Keratinocyte (primary cell): ENCODE data around the gene CISD3. TPM values are rescaled to one million over a fixed set of nuclear protein-coding genes. Genes with fewer than 3 reads are reported as not detected.

Experiments
- DNase-seq: peaks from one replicate; pipeline ENCODE4 v3.0.0-alpha.2; 2011; ENCODE audit warnings: low read depth, missing footprints, low spot score
- FAIRE-seq: peaks from 2 replicates; lab custom pipeline; 2011; peaks lifted over from hg19 to GRCh38; lab: Jason Lieb, UNC
- H2AFZ ChIP-seq: 2 replicates; pipeline ENCODE4 v1.6.0; 2012; ENCODE audit warnings: low read length, control low read depth, inconsistent platforms; ENCODE audit not compliant: control insufficient read depth
- H3K27ac ChIP-seq: 2 replicates; pipeline ENCODE4 v1.5.1; 2011; ENCODE audit warnings: low read length; ENCODE audit not compliant: control insufficient read depth, insufficient read depth
- H3K27me3 ChIP-seq: 3 replicates; pipeline ENCODE4 v1.6.0; 2011; ENCODE audit warnings: low read length; ENCODE audit not compliant: control insufficient read depth, insufficient read depth; ENCODE audit errors: extremely low read depth
- H3K36me3 ChIP-seq, 2 experiments: 2 replicates in 1 of 2; 3 replicates in 1 of 2; pipeline ENCODE4 v1.5.1; 2011; ENCODE audit warnings: low read length in 2 of 2, mild to moderate bottlenecking in 1 of 2; ENCODE audit not compliant: control insufficient read depth in 2 of 2, insufficient read depth in 2 of 2; ENCODE audit errors: extremely low read depth in 1 of 2
- H3K4me1 ChIP-seq: 3 replicates; pipeline ENCODE4 v1.5.1; 2011; ENCODE audit warnings: low read length; ENCODE audit not compliant: control insufficient read depth, insufficient read depth; ENCODE audit errors: extremely low read depth
- H3K4me2 ChIP-seq: 3 replicates; pipeline ENCODE4 v1.6.0; 2011; ENCODE audit warnings: low read depth, low read length; ENCODE audit not compliant: control insufficient read depth, insufficient read depth; ENCODE audit errors: extremely low read depth
- H3K4me3 ChIP-seq, 3 experiments: fragments of 200-600 bp in 1 of 3; sonication (generic) in 1 of 3; 2 replicates in 2 of 3; 3 replicates in 1 of 3; pipeline ENCODE4 v1.5.1; 2011 to 2016; ENCODE audit warnings: low read length in 3 of 3, mild to moderate bottlenecking in 3 of 3, control low read depth in 2 of 3, inconsistent platforms in 1 of 3, low read depth in 1 of 3, mixed read lengths in 1 of 3, mixed run types in 1 of 3, moderate library complexity in 1 of 3; ENCODE audit not compliant: control insufficient read depth in 2 of 3, insufficient read depth in 2 of 3; ENCODE audit errors: extremely low read depth in 1 of 3
- H3K79me2 ChIP-seq: 2 replicates; pipeline ENCODE4 v1.6.0; 2012; ENCODE audit warnings: low read length; ENCODE audit not compliant: control insufficient read depth, insufficient read depth
- H3K9ac ChIP-seq: 3 replicates; pipeline ENCODE4 v1.6.0; 2011; ENCODE audit warnings: low read length; ENCODE audit not compliant: control insufficient read depth, insufficient read depth; ENCODE audit errors: extremely low read depth
- H3K9me1 ChIP-seq: 3 replicates; pipeline ENCODE4 v1.6.0; 2011; ENCODE audit warnings: low read length; ENCODE audit not compliant: control insufficient read depth, insufficient read depth; ENCODE audit errors: extremely low read depth
- H3K9me3 ChIP-seq: 2 replicates; pipeline ENCODE4 v1.5.1; 2012; ENCODE audit warnings: low read depth, low read length; ENCODE audit not compliant: control insufficient read depth
- H4K20me1 ChIP-seq: 3 replicates; pipeline ENCODE4 v1.6.0; 2011; ENCODE audit warnings: low read length; ENCODE audit not compliant: control insufficient read depth, insufficient read depth; ENCODE audit errors: extremely low read depth
- EZH2 ChIP-seq: IDR thresholded peaks from one replicate; pipeline ENCODE4 v1.6.1; 2012; ENCODE audit warnings: inconsistent platforms, mild to moderate bottlenecking, low read length, moderate library complexity
- dilution Hi-C: fragments of 300-500 bp; cut with MboI; formaldehyde crosslinking; loops from one replicate; pipeline ENCODE4 v1.7.0; 2020; ENCODE audit warnings: low sequenced_read_pairs; ENCODE audit not compliant: extremely low pct_ligation_motif_present
- polyA plus RNA-seq, 5 experiments: library from polyadenylated mRNA; depleted of rRNA in 3 of 5; stranded (reverse) in 3 of 5; stranded (forward) in 1 of 5; unstranded in 1 of 5; fragments of >200 nt; gene quantifications; 1 replicate in 1 of 5; 2 replicates in 3 of 5; 3 replicates in 1 of 5; pipeline versions ENCODE4 v1.2.1 to v1.2.3, GENCODE V29; 2011 to 2012; ENCODE audit warnings: missing spikeins in 2 of 5, low read depth in 1 of 5, low replicate concordance in 1 of 5
- TF ChIP-seq, protein P1 (sequence below), 3 experiments: IDR thresholded peaks in 1 of 3; conservative IDR thresholded peaks in 1 of 3; optimal IDR thresholded peaks in 1 of 3; 2 replicates in 2 of 3; 3 replicates in 1 of 3; pipeline versions ENCODE3 to v1.5.1; 2011; ENCODE audit warnings: low read length in 3 of 3, mild to moderate bottlenecking in 3 of 3, moderate library complexity in 2 of 3, control low read depth in 1 of 3, inconsistent platforms in 1 of 3; ENCODE audit not compliant: insufficient read depth in 2 of 3; ENCODE audit errors: extremely low read depth in 1 of 3

Gene CISD3
- polyA plus RNA-seq, 1 donor (not counting 4 experiments of a cell fraction or from before 2014, with no cell fraction given), result 17.1 TPM

DNA sequence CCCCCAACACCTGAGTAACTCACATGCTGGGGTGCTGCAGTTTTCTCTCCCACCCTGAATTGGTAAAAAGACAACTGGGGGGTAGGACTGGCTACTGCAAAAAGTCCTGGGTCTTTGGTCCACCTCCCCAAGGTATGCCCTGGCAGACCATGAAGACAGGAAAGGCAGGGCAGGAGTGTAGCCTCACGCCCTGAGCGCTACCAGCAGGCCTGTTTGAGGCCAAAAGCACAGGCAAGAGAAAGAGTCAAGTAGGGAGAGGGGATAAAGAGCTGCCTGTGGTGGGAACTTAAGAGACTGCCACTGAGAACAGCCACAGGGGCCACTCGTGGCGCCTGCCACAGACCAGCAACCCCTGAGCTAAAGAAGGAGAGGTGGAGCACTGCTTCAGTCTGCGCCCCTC, 36.2 kb downstream of the CISD3 start:
- Histone ChIP-seq H3K27me3 (no peaks in the 10 kb centered on the region), H3K27ac (no peak overlapping the region), H3K79me2 (no peaks in the 10 kb centered on the region), H2AFZ (no peak overlapping the region), H3K9me1 (no peaks in the 10 kb centered on the region), H3K4me1 (no peaks in the 10 kb centered on the region), H3K4me2 (no peak overlapping the region), H3K36me3 (peaks cover 33 to 47% of the 10 kb centered on the region in 2 experiments), H4K20me1 (no peaks in the 10 kb centered on the region), H3K9ac (no peak overlapping the region), H3K4me3 (no peak overlapping the region), H3K9me3 (no peaks in the 10 kb centered on the region)
- FAIRE-seq, result no peak
- dilution Hi-C loops, result no loop called here
- DNase-seq, result no peak
- TF ChIP-seq, protein P1, sequence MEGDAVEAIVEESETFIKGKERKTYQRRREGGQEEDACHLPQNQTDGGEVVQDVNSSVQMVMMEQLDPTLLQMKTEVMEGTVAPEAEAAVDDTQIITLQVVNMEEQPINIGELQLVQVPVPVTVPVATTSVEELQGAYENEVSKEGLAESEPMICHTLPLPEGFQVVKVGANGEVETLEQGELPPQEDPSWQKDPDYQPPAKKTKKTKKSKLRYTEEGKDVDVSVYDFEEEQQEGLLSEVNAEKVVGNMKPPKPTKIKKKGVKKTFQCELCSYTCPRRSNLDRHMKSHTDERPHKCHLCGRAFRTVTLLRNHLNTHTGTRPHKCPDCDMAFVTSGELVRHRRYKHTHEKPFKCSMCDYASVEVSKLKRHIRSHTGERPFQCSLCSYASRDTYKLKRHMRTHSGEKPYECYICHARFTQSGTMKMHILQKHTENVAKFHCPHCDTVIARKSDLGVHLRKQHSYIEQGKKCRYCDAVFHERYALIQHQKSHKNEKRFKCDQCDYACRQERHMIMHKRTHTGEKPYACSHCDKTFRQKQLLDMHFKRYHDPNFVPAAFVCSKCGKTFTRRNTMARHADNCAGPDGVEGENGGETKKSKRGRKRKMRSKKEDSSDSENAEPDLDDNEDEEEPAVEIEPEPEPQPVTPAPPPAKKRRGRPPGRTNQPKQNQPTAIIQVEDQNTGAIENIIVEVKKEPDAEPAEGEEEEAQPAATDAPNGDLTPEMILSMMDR (optimal IDR thresholded peaks at IDR 0.05 in 1 of 3, IDR thresholded peaks at IDR 0.05 in 1 of 3, conservative IDR thresholded peaks at IDR 0.05 in 1 of 3; ENCODE audit: extremely low read depth in 1 of 3, insufficient read depth in 2 of 3, low read length in 3 of 3), result no peak
- no peak for TF ChIP-seq EZH2

DNA sequence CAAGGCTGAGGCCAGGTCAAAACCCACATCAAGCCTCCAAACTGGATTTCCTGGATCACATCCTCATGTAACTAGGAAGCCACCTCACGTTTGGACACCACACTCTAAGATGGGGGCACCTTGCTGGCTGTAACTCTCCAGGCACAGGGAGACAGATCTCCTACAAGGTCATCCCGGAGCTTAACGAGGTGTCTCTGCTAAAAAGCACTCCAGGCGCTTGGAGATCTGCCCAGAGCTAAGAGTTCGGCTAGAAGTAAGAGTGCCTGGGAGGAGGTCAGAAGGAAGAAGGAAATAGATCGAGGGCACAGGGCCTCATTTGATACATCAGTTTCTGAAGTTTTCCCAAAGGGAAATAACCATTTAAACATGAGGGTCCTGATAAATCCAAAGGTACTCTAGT, 38.3 kb downstream of the CISD3 start:
- Histone ChIP-seq H3K36me3 (peaks cover 33 to 36% of the 10 kb centered on the region in 2 experiments), H3K79me2 (no peaks in the 10 kb centered on the region), H3K9me3 (no peaks in the 10 kb centered on the region), H3K9me1 (no peaks in the 10 kb centered on the region), H4K20me1 (no peaks in the 10 kb centered on the region), H3K4me1 (no peaks in the 10 kb centered on the region), H3K27me3 (no peaks in the 10 kb centered on the region), H3K4me3 (no peak overlapping the region), H3K9ac (no peak overlapping the region), H2AFZ (no peak overlapping the region), H3K27ac (no peak overlapping the region), H3K4me2 (no peak overlapping the region)
- FAIRE-seq (no peak), DNase-seq (no peak)
- dilution Hi-C loops, result no loop called here
- TF ChIP-seq EZH2, result no peak
- TF ChIP-seq, protein P1 (optimal IDR thresholded peaks at IDR 0.05 in 1 of 3, IDR thresholded peaks at IDR 0.05 in 1 of 3, conservative IDR thresholded peaks at IDR 0.05 in 1 of 3; ENCODE audit: extremely low read depth in 1 of 3, insufficient read depth in 2 of 3, low read length in 3 of 3), result no peak
